ENCODE results near the gene GNAL. TPM values are rescaled to one million over a fixed set of nuclear protein-coding genes. Genes with fewer than 3 reads are reported as not detected.
"Not testable (repeated sequence)": the region's sequence is repeated elsewhere in the genome, so short reads cannot be mapped to it uniquely, and the experiment has no call there.

GNAL gene
- total RNA-seq, 1 donor from 2014 or later = 1.1 TPM

DNA sequence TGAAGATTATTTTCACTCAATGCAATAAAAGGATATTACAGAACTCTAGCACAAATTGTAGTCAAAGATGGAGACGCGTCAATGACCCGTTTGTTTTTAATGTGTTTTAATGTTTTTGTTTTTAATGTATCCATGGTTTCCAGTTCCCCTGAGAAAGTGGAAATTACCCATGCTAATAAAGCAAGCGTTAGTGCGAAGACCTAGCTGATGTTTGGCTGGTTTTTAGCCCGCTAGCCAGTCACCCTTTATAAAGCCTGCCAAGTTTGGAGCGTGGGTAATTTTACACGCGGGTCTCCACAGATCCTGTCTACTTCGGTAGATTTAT is 161.7 kb downstream of the GNAL start:
- Histone ChIP-seq H3K4me3 (peak overlapping the region; percentile 83), H3K36me3 (peaks cover 11% of the 10 kb centered on the region), H3K27me3 (ENCODE audit: low read depth) (no peaks in the 10 kb centered on the region), H3K4me1 (peaks cover 43% of the 10 kb centered on the region), H3K27ac (replicated peaks) (peak overlapping the region; percentile 96), H3K9me3 (replicated peaks) (no peaks in the 10 kb centered on the region)
- intact Hi-C loops (cut with micrococcal nuclease) = no loop called here
- no peak for DNase-seq
- TF ChIP-seq, protein P1, sequence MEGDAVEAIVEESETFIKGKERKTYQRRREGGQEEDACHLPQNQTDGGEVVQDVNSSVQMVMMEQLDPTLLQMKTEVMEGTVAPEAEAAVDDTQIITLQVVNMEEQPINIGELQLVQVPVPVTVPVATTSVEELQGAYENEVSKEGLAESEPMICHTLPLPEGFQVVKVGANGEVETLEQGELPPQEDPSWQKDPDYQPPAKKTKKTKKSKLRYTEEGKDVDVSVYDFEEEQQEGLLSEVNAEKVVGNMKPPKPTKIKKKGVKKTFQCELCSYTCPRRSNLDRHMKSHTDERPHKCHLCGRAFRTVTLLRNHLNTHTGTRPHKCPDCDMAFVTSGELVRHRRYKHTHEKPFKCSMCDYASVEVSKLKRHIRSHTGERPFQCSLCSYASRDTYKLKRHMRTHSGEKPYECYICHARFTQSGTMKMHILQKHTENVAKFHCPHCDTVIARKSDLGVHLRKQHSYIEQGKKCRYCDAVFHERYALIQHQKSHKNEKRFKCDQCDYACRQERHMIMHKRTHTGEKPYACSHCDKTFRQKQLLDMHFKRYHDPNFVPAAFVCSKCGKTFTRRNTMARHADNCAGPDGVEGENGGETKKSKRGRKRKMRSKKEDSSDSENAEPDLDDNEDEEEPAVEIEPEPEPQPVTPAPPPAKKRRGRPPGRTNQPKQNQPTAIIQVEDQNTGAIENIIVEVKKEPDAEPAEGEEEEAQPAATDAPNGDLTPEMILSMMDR (IDR thresholded peaks at IDR 0.05; ENCODE audit: borderline replicate concordance) = no peak

- peak within 1 kb of the TSS; percentile 83 for H3K4me3 ChIP-seq
- peaks cover 11% of the 10 kb centered on the region for H3K36me3 ChIP-seq
- peak within 1 kb of the TSS; percentile 96 for H3K27ac ChIP-seq (replicated peaks)
- no peaks in the 10 kb centered on the region for H3K27me3 ChIP-seq (ENCODE audit: low read depth)
- no peaks in the 10 kb centered on the region for H3K9me3 ChIP-seq (replicated peaks)
- TF ChIP-seq, protein P1 (IDR thresholded peaks at IDR 0.05; ENCODE audit: borderline replicate concordance) = no peak
- intact Hi-C loops (cut with micrococcal nuclease) = no loop called here
- H3K4me1 ChIP-seq = peaks cover 43% of the 10 kb centered on the region
- peak; percentile 99 for DNase-seq
These were observed 162.2 kb downstream of the GNAL start, which contains the start of gene CHMP1B for GRCh38 chr18:11851146-11851805. CHMP1B (plus strand) TSS chr18:11851413; CDS start chr18:11851512, 99 bp downstream.

GRCh38 chr18:11851806-11852337 is 162.8 kb downstream of the GNAL start:
- intact Hi-C loops (cut with micrococcal nuclease) = no loop called here
- Histone ChIP-seq H3K27ac (replicated peaks) (peak overlapping the region; percentile 96), H3K4me1 (peaks cover 43% of the 10 kb centered on the region), H3K27me3 (ENCODE audit: low read depth) (no peaks in the 10 kb centered on the region), H3K9me3 (replicated peaks) (no peaks in the 10 kb centered on the region), H3K36me3 (peaks cover 11% of the 10 kb centered on the region), H3K4me3 (peak overlapping the region; percentile 83)
- TF ChIP-seq, protein P1 (IDR thresholded peaks at IDR 0.05; ENCODE audit: borderline replicate concordance) = no peak
- no peak for DNase-seq

DNA sequence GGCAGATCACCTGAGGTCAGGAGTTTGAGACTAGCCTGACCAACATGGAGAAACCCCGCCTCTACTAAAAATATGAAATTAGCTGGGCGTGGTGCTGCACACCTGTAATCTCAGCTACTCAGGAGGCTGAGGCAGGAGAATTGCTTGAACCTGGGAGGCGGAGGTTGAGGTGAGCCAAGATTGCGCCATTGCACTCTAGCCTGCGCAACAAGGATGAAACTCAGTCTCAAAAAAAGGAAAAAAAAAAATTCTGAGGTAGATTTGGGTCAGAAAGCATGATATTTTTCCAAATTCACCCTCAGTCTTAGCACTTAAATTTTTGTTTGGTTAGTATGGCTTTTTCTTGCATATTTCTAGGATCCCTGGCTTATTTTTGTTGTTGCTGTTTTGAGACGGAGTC is 165.5 kb downstream of the GNAL start:
- H3K4me3 ChIP-seq; DNase-seq; H3K27me3 ChIP-seq (ENCODE audit: low read depth); intact Hi-C loops (cut with micrococcal nuclease); H3K9me3 ChIP-seq (replicated peaks); H3K27ac ChIP-seq (replicated peaks): not testable (repeated sequence)
- H3K4me1 ChIP-seq = peaks cover 51% of the 10 kb centered on the region
- peaks cover 11% of the 10 kb centered on the region for H3K36me3 ChIP-seq

GRCh38 chr18:11857177-11857887 is 168.3 kb downstream of the GNAL start:
- Histone ChIP-seq H3K27ac (replicated peaks) (peak overlapping the region; percentile 82), H3K9me3 (replicated peaks) (no peaks in the 10 kb centered on the region), H3K36me3 (peaks cover 11% of the 10 kb centered on the region), H3K4me3 (peak overlapping the region; percentile 28), H3K4me1 (peaks cover 35% of the 10 kb centered on the region), H3K27me3 (ENCODE audit: low read depth) (no peaks in the 10 kb centered on the region)
- peak; percentile 48 for DNase-seq
- TF ChIP-seq, protein P1 (IDR thresholded peaks at IDR 0.05; ENCODE audit: borderline replicate concordance) = no peak
- intact Hi-C loops (cut with micrococcal nuclease) = no loop called here

Data from left ventricle myocardium inferior (tissue), 1 donor.